Testis (tissue), 2 donors: ENCODE results near the gene FAM222B.

Experiments used
- POLR2A ChIP-seq: fragments of 450-650 bp; IDR thresholded peaks from one replicate; pipeline ENCODE4 v1.6.1; 2017; ENCODE audit warnings: antibody characterized with exemption, mild to moderate bottlenecking, moderate library complexity
- TF ChIP-seq, protein P1 (sequence below), 3 experiments: fragments of 450-650 bp in 2 of 3; fragments of 200-600 bp in 1 of 3; sonication (generic) in 1 of 3; IDR thresholded peaks; one replicate each; pipeline ENCODE4 v1.5.1; 2016 to 2019; ENCODE audit warnings: antibody characterized with exemption in 3 of 3, mild to moderate bottlenecking in 2 of 3, moderate library complexity in 1 of 3

DNA sequence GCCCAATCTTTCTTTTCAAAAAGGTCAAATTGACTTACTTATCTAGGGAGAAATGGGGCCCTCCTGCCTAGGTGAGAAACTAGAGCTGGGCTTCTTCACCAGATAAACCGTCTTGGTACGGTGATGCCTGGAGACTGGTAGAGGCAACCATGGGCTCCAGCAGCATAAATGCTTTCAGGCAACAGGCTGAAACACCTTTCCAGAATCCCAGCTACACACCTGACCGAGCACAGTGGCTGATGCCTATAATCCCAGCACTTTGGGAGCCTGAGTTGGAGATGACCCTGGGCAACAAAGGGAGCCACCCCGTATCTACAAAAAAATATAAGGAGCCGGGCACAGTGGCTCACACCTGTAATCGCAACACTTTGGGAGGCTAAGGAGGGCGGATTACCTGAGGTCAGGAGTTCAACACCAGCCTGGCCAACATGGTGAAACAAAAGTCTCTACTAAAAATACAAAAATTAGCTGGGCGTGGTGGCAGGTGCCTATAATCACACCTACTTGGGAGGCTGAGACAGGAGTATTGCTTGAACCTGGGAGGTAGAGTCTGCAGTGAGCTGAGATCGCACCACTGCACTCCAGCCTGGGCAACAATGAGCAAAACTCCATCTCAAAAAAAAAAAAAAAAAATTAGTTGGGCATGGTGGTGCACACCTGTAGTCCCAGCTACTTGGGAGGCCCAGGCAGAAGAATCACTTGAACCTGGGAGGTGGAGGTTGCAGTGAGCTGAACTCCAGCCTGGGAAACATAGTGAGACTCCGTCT is 90.8 kb downstream of the FAM222B start:
- TF ChIP-seq POLR2A = no peak
- TF ChIP-seq, protein P1, sequence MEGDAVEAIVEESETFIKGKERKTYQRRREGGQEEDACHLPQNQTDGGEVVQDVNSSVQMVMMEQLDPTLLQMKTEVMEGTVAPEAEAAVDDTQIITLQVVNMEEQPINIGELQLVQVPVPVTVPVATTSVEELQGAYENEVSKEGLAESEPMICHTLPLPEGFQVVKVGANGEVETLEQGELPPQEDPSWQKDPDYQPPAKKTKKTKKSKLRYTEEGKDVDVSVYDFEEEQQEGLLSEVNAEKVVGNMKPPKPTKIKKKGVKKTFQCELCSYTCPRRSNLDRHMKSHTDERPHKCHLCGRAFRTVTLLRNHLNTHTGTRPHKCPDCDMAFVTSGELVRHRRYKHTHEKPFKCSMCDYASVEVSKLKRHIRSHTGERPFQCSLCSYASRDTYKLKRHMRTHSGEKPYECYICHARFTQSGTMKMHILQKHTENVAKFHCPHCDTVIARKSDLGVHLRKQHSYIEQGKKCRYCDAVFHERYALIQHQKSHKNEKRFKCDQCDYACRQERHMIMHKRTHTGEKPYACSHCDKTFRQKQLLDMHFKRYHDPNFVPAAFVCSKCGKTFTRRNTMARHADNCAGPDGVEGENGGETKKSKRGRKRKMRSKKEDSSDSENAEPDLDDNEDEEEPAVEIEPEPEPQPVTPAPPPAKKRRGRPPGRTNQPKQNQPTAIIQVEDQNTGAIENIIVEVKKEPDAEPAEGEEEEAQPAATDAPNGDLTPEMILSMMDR (IDR thresholded peaks at IDR 0.05) = no peak
